GM12878 (cell line): Measurements from ENCODE around the gene GRK6. TPM values are rescaled to one million over a fixed set of nuclear protein-coding genes. Genes with fewer than 3 reads are reported as not detected.

Source experiments
- ATAC-seq: fragments of 200-7000 bp; cut with Tn5 transposase; 3 replicates; pipeline ENCODE4 v1.9.1; 2020; ENCODE audit warnings: mild to moderate bottlenecking, moderate library complexity
- BruUV-seq: library from RNA; stranded (reverse); fragments of 400-500 nt; replicated peaks from 2 replicates; lab custom pipeline; 2021; lab: Mats Ljungman, UMichigan
- CTCF ChIA-PET: fragments of 300-600 bp; sonication (Branson Sonifier 250); formaldehyde crosslinking; extraction: SDS; loops from one replicate; lab custom pipeline; 2021; ENCODE audit warnings: inconsistent platforms; lab: Yijun Ruan, JAX
- POLR2A ChIA-PET: fragments of 350-600 bp; formaldehyde crosslinking; extraction: SDS; loops from one replicate; lab custom pipeline; 2021; ENCODE audit warnings: inconsistent platforms; lab: Charles Lee
- RAD21 ChIA-PET: fragments of 300-600 bp; sonication (Branson Sonifier 250); formaldehyde crosslinking; loops from one replicate; lab custom pipeline; 2023; ENCODE audit warnings: antibody characterized with exemption; ENCODE audit not compliant: unreplicated experiment; lab: Charles Lee
- SMC1A ChIA-PET: fragments of 300-600 bp; sonication (Branson Sonifier 250); formaldehyde crosslinking; loops from one replicate; lab custom pipeline; 2023; ENCODE audit not compliant: unreplicated experiment, uncharacterized antibody; lab: Charles Lee
- DNase-seq: peaks from one replicate; pipeline ENCODE4 v3.0.0-alpha.2; 2011; ENCODE audit warnings: low read depth, low spot score
- FAIRE-seq: peaks from 3 replicates; lab custom pipeline; 2011; peaks lifted over from hg19 to GRCh38; lab: Jason Lieb, UNC
- H2AFZ ChIP-seq: 2 replicates; pipeline ENCODE4 v1.6.0; 2011; ENCODE audit warnings: low read depth, low read length, control low read depth; ENCODE audit not compliant: control insufficient read depth
- H3K27ac ChIP-seq: 2 replicates; pipeline ENCODE4 v1.5.1; 2011; ENCODE audit warnings: control low read depth; ENCODE audit not compliant: control insufficient read depth, insufficient read depth
- H3K27me3 ChIP-seq, 2 experiments: replicated peaks in 1 of 2; 2 replicates each; pipeline versions ENCODE4 v1.6.0 to v1.6.1; 2011; ENCODE audit warnings: low read length in 1 of 2; ENCODE audit not compliant: control insufficient read depth in 2 of 2, insufficient read depth in 2 of 2
- H3K36me3 ChIP-seq, 2 experiments: 2 replicates each; pipeline ENCODE4 v1.5.1; 2011; ENCODE audit warnings: low read length in 1 of 2; ENCODE audit not compliant: control insufficient read depth in 2 of 2, insufficient read depth in 2 of 2
- H3K4me1 ChIP-seq: 2 replicates; pipeline ENCODE4 v1.6.1; 2011; ENCODE audit warnings: mild to moderate bottlenecking, low read length, moderate library complexity, mixed read lengths; ENCODE audit not compliant: control insufficient read depth, insufficient read depth
- H3K4me2 ChIP-seq: 2 replicates; pipeline ENCODE4 v1.6.0; 2011; ENCODE audit warnings: control low read depth; ENCODE audit not compliant: control insufficient read depth, insufficient read depth
- H3K4me3 ChIP-seq: fragments of 200-600 bp; sonication (generic); 2 replicates; pipeline ENCODE4 v1.5.1; 2016
- H3K79me2 ChIP-seq: 2 replicates; pipeline ENCODE4 v1.6.0; 2011; ENCODE audit warnings: low read length; ENCODE audit not compliant: control insufficient read depth, insufficient read depth
- H3K9ac ChIP-seq: 2 replicates; pipeline ENCODE4 v1.8.0; 2011; ENCODE audit warnings: low read length, control low read depth, mixed read lengths; ENCODE audit not compliant: control insufficient read depth, insufficient read depth
- H3K9me3 ChIP-seq: replicated peaks from 3 replicates; pipeline ENCODE4 v1.5.1; 2011; ENCODE audit warnings: mild to moderate bottlenecking, low read length; ENCODE audit not compliant: control insufficient read depth, insufficient read depth
- H4K20me1 ChIP-seq: 2 replicates; pipeline ENCODE4 v1.6.0; 2011; ENCODE audit not compliant: control insufficient read depth, insufficient read depth
- CREB1 ChIP-seq: IDR thresholded peaks from 2 replicates; pipeline ENCODE4 v1.6.1; 2012; ENCODE audit warnings: low read depth, mild to moderate bottlenecking, inconsistent platforms
- FOXM1 ChIP-seq: IDR thresholded peaks from 2 replicates; pipeline ENCODE4 v1.6.1; 2012; ENCODE audit warnings: low read depth, mild to moderate bottlenecking, inconsistent platforms, low read length, moderate library complexity
- GABPA ChIP-seq: IDR thresholded peaks from 2 replicates; pipeline ENCODE4 v1.6.1; 2014; ENCODE audit warnings: antibody characterized with exemption, low read depth, mild to moderate bottlenecking, inconsistent platforms
- HCFC1 ChIP-seq: fragments of 150-350 bp; IDR thresholded peaks from 2 replicates; pipeline ENCODE4 v1.6.1; 2014; ENCODE audit warnings: low read length
- HDGF ChIP-seq: fragments of 450-650 bp; IDR thresholded peaks from 2 replicates; pipeline ENCODE4 v1.6.1; 2016; ENCODE audit warnings: antibody characterized with exemption
- JUND ChIP-seq: IDR thresholded peaks from 2 replicates; pipeline ENCODE4 v1.6.1; 2012; ENCODE audit warnings: low read depth, mild to moderate bottlenecking, low read length, improper control_type of control experiment, moderate library complexity
- MYB ChIP-seq: fragments of 150-350 bp; IDR thresholded peaks from 2 replicates; pipeline ENCODE4 v1.6.1; 2014; ENCODE audit warnings: mild to moderate bottlenecking, low read depth, low read length, borderline replicate concordance
- NBN ChIP-seq: fragments of 450-650 bp; IDR thresholded peaks from 2 replicates; pipeline ENCODE4 v1.6.1; 2016
- NR2C2 ChIP-seq: IDR thresholded peaks from 2 replicates; pipeline ENCODE4 v1.6.1; 2011; ENCODE audit warnings: borderline replicate concordance, low read depth; ENCODE audit not compliant: control insufficient read depth, insufficient read length
- NRF1 ChIP-seq: conservative IDR thresholded peaks from 2 replicates; pipeline ENCODE4 v1.6.1; 2011; ENCODE audit warnings: mild to moderate bottlenecking, low read depth, low read length, improper control_type of control experiment
- PRDM15 ChIP-seq: fragments of 450-650 bp; formaldehyde crosslinking; IDR thresholded peaks from 2 replicates; pipeline ENCODE4 v1.4.0; 2020; ENCODE audit warnings: mild to moderate bottlenecking, moderate library complexity
- RAD51 ChIP-seq: fragments of 450-650 bp; IDR thresholded peaks from 2 replicates; pipeline ENCODE4 v1.6.1; 2016; ENCODE audit warnings: moderate library complexity, mild to moderate bottlenecking, inconsistent platforms
- SMAD1 ChIP-seq: fragments of 450-650 bp; IDR thresholded peaks from 2 replicates; pipeline ENCODE4 v1.6.1; 2018; ENCODE audit warnings: mild to moderate bottlenecking, low read depth; ENCODE audit not compliant: partially characterized antibody
- TARDBP ChIP-seq: IDR thresholded peaks from 2 replicates; pipeline ENCODE4 v1.6.1; 2016; ENCODE audit warnings: borderline replicate concordance
- USF2 ChIP-seq: IDR thresholded peaks from 2 replicates; pipeline ENCODE4 v1.6.1; 2011; ENCODE audit warnings: low read depth, low read length, improper control_type of control experiment, borderline replicate concordance
- ZBTB33 ChIP-seq: fragments of 450-650 bp; IDR thresholded peaks from 2 replicates; pipeline ENCODE4 v1.6.1; 2017; ENCODE audit warnings: mild to moderate bottlenecking
- ZNF207 ChIP-seq: fragments of 450-650 bp; IDR thresholded peaks from 2 replicates; pipeline ENCODE4 v1.6.1; 2014; ENCODE audit warnings: antibody characterized with exemption, mild to moderate bottlenecking, borderline replicate concordance
- WGBS: methylation state at CpG from one replicate; pipeline ENCODE4 v1.1.6; 2016; ENCODE audit warnings: low lambda C conversion rate; ENCODE audit not compliant: insufficient replicate concordance, insufficient coverage; ENCODE audit errors: missing lambda C conversion rate; 5-methylcytosine and 5-hydroxymethylcytosine counted together
- in situ Hi-C: fragments of 300-500 bp; cut with MboI; formaldehyde crosslinking; loops from 9 replicates; pipeline ENCODE4 v1.14.3; 2018; ENCODE audit warnings: mixed read lengths
- intact Hi-C: fragments of 100-400 bp; cut with micrococcal nuclease; formaldehyde crosslinking; loops from one replicate; pipeline ENCODE4 v1.14.2; 2022; ENCODE audit not compliant: unreplicated experiment
- polyA plus RNA-seq, 11 experiments: library from polyadenylated mRNA; depleted of rRNA in 4 of 11; unstranded in 6 of 11; stranded (reverse) in 5 of 11; fragments of >200 nt; fragmentation: Nextera tagmentation in 4 of 11; fragmentation: Illumina TruSeq in 1 of 11; extraction: Ambion mirVana in 4 of 11; extraction: Trizol in 1 of 11; gene quantifications; 1 replicate in 1 of 11; 2 replicates in 10 of 11; pipeline versions ENCODE4 v1.2.1 to v1.2.3, GENCODE V29; 2011 to 2016; ENCODE audit warnings: inconsistent platforms in 2 of 11, missing spikeins in 2 of 11, low read depth in 1 of 11
- total RNA-seq, 4 experiments: library from RNA; depleted of rRNA in 3 of 4; stranded (reverse); fragments of >200 nt in 3 of 4; fragmentation: Illumina TruSeq in 1 of 4; extraction: Trizol in 1 of 4; gene quantifications; 2 replicates each; pipeline versions ENCODE4 v1.2.1 to v1.2.3, GENCODE V29; 2013 to 2021

Gene GRK6
- total and polyA plus RNA-seq, 10 of the 15 experiments (the other 5 are each of a cell fraction or from before 2014, with no cell fraction given), result 0.79 to 124 (median 41.6) TPM

- peak overlapping the region; percentile 65 for H3K4me2 ChIP-seq
- peaks cover 32 to 40% of the 10 kb centered on the region in 2 experiments for H3K36me3 ChIP-seq
- in situ Hi-C loops, result no loop called here
- 1% methylated on average over 29 of the region's 29 CpGs for WGBS
- H2AFZ ChIP-seq, result no peak overlapping the region
- ChIA-PET POLR2A (interaction anchor here (0.9 to 13.4 kb wide), 8 partner anchors 9 to 168 kb away, joined by 3 to 358 read pairs (median 6); partner anchors contain the start of genes F12, PFN3 and PRR7), SMC1A (interaction anchor here (0.6 to 7.2 kb wide), 11 partner anchors 10 to 632 kb away, joined by 3 to 73 read pairs (median 7); partner anchors contain the start of gene PRR7), CTCF (interaction anchor here (0.6 to 13.2 kb wide), 10 partner anchors 15 to 119 kb away, joined by 3 to 188 read pairs (median 4); partner anchors contain the start of genes PFN3 and PRR7), RAD21 (interaction anchor here (0.6 to 11.0 kb wide), 14 partner anchors 9 to 122 kb away, joined by 3 to 288 read pairs (median 4); partner anchors contain the start of gene PRR7)
- no peaks in the 10 kb centered on the region for H3K9me3 ChIP-seq
- DNase-seq, result peak; percentile 77
- H3K4me1 ChIP-seq, result peaks cover 49% of the 10 kb centered on the region
- peak overlapping the region; percentile 83; the same call in 1 of the 2 replicates for H3K4me3 ChIP-seq
- H3K27ac ChIP-seq, result peak overlapping the region; percentile 94
- no peaks in the 10 kb centered on the region for H3K27me3 ChIP-seq
- BruUV-seq, result no TSS peak
- ATAC-seq, result peak; percentile 59
- intact Hi-C loops, result loop anchor here (2.0 kb wide), 1 partner anchor 17 kb away; no protein-coding TSS in a partner anchor
- FAIRE-seq, result peak; percentile 97
- peaks cover 58% of the 10 kb centered on the region for H3K79me2 ChIP-seq
- H3K9ac ChIP-seq, result peak overlapping the region; percentile 93
- H4K20me1 ChIP-seq, result no peaks in the 10 kb centered on the region
- peak; percentile 31; the same call in 1 of the 2 replicates for TF ChIP-seq HDGF
- no peak for TF ChIP-seq JUND
- peak; percentile 50; the same call in 1 of the 2 replicates for TF ChIP-seq PRDM15 (CRISPR knock-in tag)
- no peak for TF ChIP-seq HCFC1
- no peak for TF ChIP-seq ZBTB33
- TF ChIP-seq CREB1, result no peak
- no peak for TF ChIP-seq RAD51
- peak; percentile 82; the same call in 1 of the 2 replicates for TF ChIP-seq NBN
- TF ChIP-seq GABPA, result no peak
- TF ChIP-seq TARDBP, result no peak
- peak; percentile 43 for TF ChIP-seq NRF1
- no peak for TF ChIP-seq FOXM1
- TF ChIP-seq NR2C2, result no peak
- TF ChIP-seq USF2, result no peak
- TF ChIP-seq SMAD1, result no peak
- TF ChIP-seq MYB, result no peak
- TF ChIP-seq ZNF207, result peak; percentile 69; the same call in 1 of the 2 replicates
Measured at GRCh38 chr5:177431317-177432142, 5.1 kb downstream of the GRK6 start.
